SK-N-SH (cell line): ENCODE results near the gene HSPBP1. TPM values are rescaled to one million over a fixed set of nuclear protein-coding genes. Genes with fewer than 3 reads are reported as not detected.
A peak's percentile ranks its signal among the peaks of the same experiment; 100 is the strongest.

ENCODE experiments used
- CTCF ChIA-PET: fragments of 300-600, 350-600 bp; formaldehyde crosslinking; extraction: SDS; loops from one replicate; lab custom pipeline; 2021; lab: Yijun Ruan, JAX
- POLR2A ChIA-PET: fragments of 350-600 bp; sonication (Branson Sonifier 250); formaldehyde crosslinking; extraction: SDS; loops from one replicate; lab custom pipeline; 2020; ENCODE audit warnings: antibody characterized with exemption, inconsistent platforms; lab: Yijun Ruan, JAX
- DNase-seq: peaks from one replicate; pipeline ENCODE4 v3.0.0; 2012
- H2AFZ ChIP-seq: fragments of 200-600 bp; sonication (generic); 2 replicates; pipeline ENCODE4 v1.8.1; 2016; ENCODE audit warnings: antibody characterized with exemption, mild to moderate bottlenecking, low read depth
- H3F3A ChIP-seq: fragments of 200-600 bp; sonication (generic); replicated peaks from 2 replicates; pipeline ENCODE3; 2016; ENCODE audit warnings: antibody characterized with exemption, mild to moderate bottlenecking; ENCODE audit not compliant: insufficient read depth
- H3K27ac ChIP-seq, 2 experiments: fragments of 200-500 bp in 1 of 2; fragments of 200-600 bp in 1 of 2; sonication (Bioruptor generic) in 1 of 2; sonication (generic), shearing (Covaris generic) in 1 of 2; 2 replicates each; pipeline versions ENCODE4 v1.5.1 to v1.6.1; 2014 to 2016; ENCODE audit warnings: low read depth in 2 of 2, inconsistent platforms in 1 of 2, low read length in 1 of 2, mild to moderate bottlenecking in 1 of 2, mixed read lengths in 1 of 2
- H3K27me3 ChIP-seq: fragments of 200-600 bp; sonication (generic), shearing (Covaris generic); 2 replicates; pipeline ENCODE4 v1.6.1; 2016; ENCODE audit warnings: mixed run types; ENCODE audit not compliant: insufficient read depth
- H3K36me3 ChIP-seq, 2 experiments: fragments of 200-500 bp in 1 of 2; fragments of 200-600 bp in 1 of 2; sonication (Bioruptor generic) in 1 of 2; sonication (generic) in 1 of 2; replicated peaks in 1 of 2; 2 replicates each; pipeline versions ENCODE3 to v1.5.1; 2014 to 2016; ENCODE audit warnings: low read length in 1 of 2, mild to moderate bottlenecking in 1 of 2; ENCODE audit not compliant: insufficient read depth in 2 of 2, control insufficient read depth in 1 of 2
- H3K4me1 ChIP-seq, 2 experiments: fragments of 200-500 bp in 1 of 2; fragments of 200-600 bp in 1 of 2; sonication (Bioruptor generic) in 1 of 2; sonication (generic), shearing (Covaris generic) in 1 of 2; 2 replicates each; pipeline versions ENCODE4 v1.5.1 to v1.6.1; 2014 to 2016; ENCODE audit warnings: low read depth in 1 of 2, low read length in 1 of 2, mixed run types in 1 of 2; ENCODE audit not compliant: insufficient read depth in 2 of 2, control insufficient read depth in 1 of 2
- H3K4me2 ChIP-seq: fragments of 200-600 bp; sonication (generic), shearing (Covaris generic); 2 replicates; pipeline ENCODE4 v1.6.1; 2017; ENCODE audit warnings: mixed run types
- H3K4me3 ChIP-seq, 2 experiments: fragments of 200-500 bp in 1 of 2; fragments of 200-600 bp in 1 of 2; sonication (Bioruptor generic) in 1 of 2; sonication (generic), shearing (Covaris generic) in 1 of 2; 2 replicates each; pipeline versions ENCODE4 v1.5.1 to v1.8.1; 2014 to 2016; ENCODE audit warnings: low read depth in 2 of 2, inconsistent platforms in 1 of 2, low read length in 1 of 2, mild to moderate bottlenecking in 1 of 2, mixed read lengths in 1 of 2, moderate library complexity in 1 of 2
- H3K79me2 ChIP-seq: fragments of 200-600 bp; sonication (generic); 2 replicates; pipeline ENCODE4 v1.8.1; 2017; ENCODE audit warnings: mild to moderate bottlenecking; ENCODE audit not compliant: insufficient read depth
- H3K9ac ChIP-seq: fragments of 200-600 bp; sonication (generic); 2 replicates; pipeline ENCODE4 v1.6.1; 2017; ENCODE audit warnings: mixed run types
- H3K9me2 ChIP-seq: fragments of 200-600 bp; sonication (generic); 2 replicates; pipeline ENCODE4 v1.6.1; 2017; ENCODE audit warnings: mixed run types
- H3K9me3 ChIP-seq: fragments of 200-600 bp; sonication (generic); 2 replicates; pipeline ENCODE4 v1.6.1; 2017; ENCODE audit warnings: mixed run types, mild to moderate bottlenecking, moderate library complexity
- H4K20me1 ChIP-seq: fragments of 200-600 bp; sonication (generic); 2 replicates; pipeline ENCODE4 v1.6.1; 2017; ENCODE audit warnings: mild to moderate bottlenecking, mixed run types; ENCODE audit not compliant: insufficient read depth
- CHD2 ChIP-seq: fragments of 150-350 bp; IDR thresholded peaks from 2 replicates; pipeline ENCODE4 v1.6.1; 2018; ENCODE audit warnings: low read length; ENCODE audit not compliant: partially characterized antibody
- MEF2A ChIP-seq: IDR thresholded peaks from 2 replicates; pipeline ENCODE4 v1.4.0; 2012; ENCODE audit warnings: low read depth, borderline replicate concordance
- NFIC ChIP-seq: IDR thresholded peaks from 2 replicates; pipeline ENCODE4 v1.4.0; 2012; ENCODE audit warnings: borderline replicate concordance
- POLR2AphosphoS5 ChIP-seq: IDR thresholded peaks from 2 replicates; pipeline ENCODE4 v1.6.1; 2012; ENCODE audit warnings: low read depth, low read length
- RFX5 ChIP-seq: IDR thresholded peaks from 2 replicates; pipeline ENCODE4 v1.6.1; 2012; ENCODE audit warnings: mild to moderate bottlenecking, improper control_type of control experiment, low read length
- SIN3A ChIP-seq: IDR thresholded peaks from 2 replicates; pipeline ENCODE4 v1.6.1; 2012; ENCODE audit warnings: low read depth, mild to moderate bottlenecking, low read length, moderate library complexity, borderline replicate concordance
- TAF1 ChIP-seq: IDR thresholded peaks from 2 replicates; pipeline ENCODE4 v1.6.1; 2012; ENCODE audit warnings: low read depth, mild to moderate bottlenecking, low read length, moderate library complexity, borderline replicate concordance
- WGBS: methylation state at CpG from one replicate; pipeline ENCODE4 v1.1.6; 2017; ENCODE audit warnings: low lambda C conversion rate; 5-methylcytosine and 5-hydroxymethylcytosine counted together
- polyA plus RNA-seq, 3 experiments: library from polyadenylated mRNA; depleted of rRNA; stranded (reverse); fragments of >200 nt; gene quantifications; 2 replicates each; pipeline ENCODE4 v1.2.3, GENCODE V29; 2012
- TF ChIP-seq, protein P1 (sequence below): fragments of 150-350 bp; IDR thresholded peaks from 2 replicates; pipeline ENCODE4 v1.6.1; 2017; ENCODE audit warnings: antibody characterized with exemption, low read length, low read depth, borderline replicate concordance
- TF ChIP-seq, protein P2 (sequence below): IDR thresholded peaks from 2 replicates; pipeline ENCODE4 v1.4.0; 2012; ENCODE audit warnings: low read depth
- TF ChIP-seq, protein P3 (sequence below): IDR thresholded peaks from 2 replicates; pipeline ENCODE4; 2012

HSPBP1 gene
- polyA plus RNA-seq, 1 of the 3 experiments (the other 2 are of a cell fraction), result 55.4 TPM

DNA sequence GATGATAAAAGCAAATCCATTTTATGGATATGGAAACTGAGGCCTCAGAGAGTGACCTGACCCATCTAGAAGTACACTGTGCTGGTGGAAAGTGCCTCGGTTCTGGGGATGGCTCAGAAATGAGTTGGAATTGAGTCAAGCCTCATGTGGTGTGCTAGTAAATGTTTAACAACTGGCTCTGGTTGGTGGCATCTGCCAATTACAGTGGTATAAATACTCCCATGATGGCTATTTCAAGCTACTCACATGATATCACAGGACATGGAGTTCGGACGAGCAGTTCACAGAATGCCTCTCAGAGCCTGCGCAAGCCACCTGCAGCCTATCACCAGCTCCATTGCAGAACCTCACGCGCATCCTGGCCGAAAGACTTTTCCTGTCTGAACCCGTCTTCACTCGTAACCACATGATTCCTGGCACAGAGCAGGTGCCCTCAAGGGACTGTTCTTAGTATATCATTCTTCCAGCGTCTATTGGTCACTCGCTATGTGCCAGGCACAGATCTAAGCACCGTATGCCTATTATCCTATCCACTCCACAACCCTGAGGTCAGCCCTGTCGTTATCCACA, 36.1 kb upstream of the HSPBP1 start:
- 78% methylated on average over 13 of the region's 13 CpGs for WGBS
- no peak overlapping the region for H3K4me2 ChIP-seq

DNA sequence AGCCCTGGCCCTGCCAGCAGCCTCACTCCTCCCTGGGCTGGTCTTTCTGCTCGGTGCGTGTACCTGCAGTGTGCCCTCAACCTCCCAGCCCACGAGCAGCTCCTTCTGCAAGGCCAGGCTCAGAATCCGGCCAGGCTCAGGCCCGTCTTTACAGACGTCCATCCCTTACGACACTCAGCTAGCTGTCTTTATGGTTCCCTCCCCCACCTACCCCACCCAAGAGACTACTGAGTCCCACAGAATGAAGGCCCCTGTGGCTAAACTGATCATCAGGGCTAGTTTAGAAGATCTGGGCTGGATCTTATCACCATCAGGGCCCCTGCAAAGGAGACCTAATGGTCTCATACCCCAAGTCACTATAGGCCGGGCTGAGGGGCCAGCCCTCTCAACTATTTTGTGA, 34.5 kb upstream of the HSPBP1 start:
- no peaks in the 10 kb centered on the region for H3K4me1 ChIP-seq
- H3K4me2 ChIP-seq, result no peak overlapping the region
- H4K20me1 ChIP-seq, result no peaks in the 10 kb centered on the region
- H3K9me3 ChIP-seq, result no peaks in the 10 kb centered on the region
- peaks cover 1 to 4% of the 10 kb centered on the region in 2 experiments for H3K36me3 ChIP-seq
- H3K27ac ChIP-seq, result no peak overlapping the region
- POLR2A ChIA-PET, result no interaction called here
- TF ChIP-seq, protein P1, sequence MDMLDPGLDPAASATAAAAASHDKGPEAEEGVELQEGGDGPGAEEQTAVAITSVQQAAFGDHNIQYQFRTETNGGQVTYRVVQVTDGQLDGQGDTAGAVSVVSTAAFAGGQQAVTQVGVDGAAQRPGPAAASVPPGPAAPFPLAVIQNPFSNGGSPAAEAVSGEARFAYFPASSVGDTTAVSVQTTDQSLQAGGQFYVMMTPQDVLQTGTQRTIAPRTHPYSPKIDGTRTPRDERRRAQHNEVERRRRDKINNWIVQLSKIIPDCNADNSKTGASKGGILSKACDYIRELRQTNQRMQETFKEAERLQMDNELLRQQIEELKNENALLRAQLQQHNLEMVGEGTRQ, result no peak
- TF ChIP-seq SIN3A (no peak), POLR2AphosphoS5 (no peak), CHD2 (no peak), TAF1 (no peak)
- TF ChIP-seq, protein P2, sequence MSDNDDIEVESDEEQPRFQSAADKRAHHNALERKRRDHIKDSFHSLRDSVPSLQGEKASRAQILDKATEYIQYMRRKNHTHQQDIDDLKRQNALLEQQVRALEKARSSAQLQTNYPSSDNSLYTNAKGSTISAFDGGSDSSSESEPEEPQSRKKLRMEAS, result no peak
- no peak overlapping the region for H3K4me3 ChIP-seq
- H3K79me2 ChIP-seq, result no peaks in the 10 kb centered on the region
- H3K9ac ChIP-seq, result no peak overlapping the region
- H2AFZ ChIP-seq, result no peak overlapping the region
- 86% methylated on average over 8 of the region's 8 CpGs for WGBS
- peak; percentile 19 for DNase-seq
- H3K27me3 ChIP-seq, result no peaks in the 10 kb centered on the region
- H3F3A ChIP-seq, result no peaks in the 10 kb centered on the region
- no peaks in the 10 kb centered on the region for H3K9me2 ChIP-seq
- CTCF ChIA-PET, result interaction anchor here (7.7 kb wide), 1 partner anchor 12 kb away, joined by 46 read pairs; no protein-coding TSS in a partner anchor

More for the DNA sequence above, 36.1 kb upstream of the HSPBP1 start:
- no peak for DNase-seq
- Histone ChIP-seq H3K9me2 (no peaks in the 10 kb centered on the region), H3K79me2 (no peaks in the 10 kb centered on the region), H3K27ac (no peak overlapping the region), H3K9me3 (no peaks in the 10 kb centered on the region), H3K4me1 (no peaks in the 10 kb centered on the region), H3K4me3 (no peak overlapping the region), H3F3A (no peaks in the 10 kb centered on the region), H2AFZ (no peak overlapping the region), H3K36me3 (no peaks in the 10 kb centered on the region), H3K9ac (no peak overlapping the region), H3K27me3 (no peaks in the 10 kb centered on the region), H4K20me1 (no peaks in the 10 kb centered on the region)
- ChIA-PET POLR2A (no interaction called here), CTCF (interaction anchor here (1.0 to 7.7 kb wide), 3 partner anchors 14 to 102 kb away, joined by 3 to 46 read pairs (median 9); no protein-coding TSS in a partner anchor)
- TF ChIP-seq RFX5 (no peak), MEF2A (no peak), NFIC (no peak)
- TF ChIP-seq, protein P3, sequence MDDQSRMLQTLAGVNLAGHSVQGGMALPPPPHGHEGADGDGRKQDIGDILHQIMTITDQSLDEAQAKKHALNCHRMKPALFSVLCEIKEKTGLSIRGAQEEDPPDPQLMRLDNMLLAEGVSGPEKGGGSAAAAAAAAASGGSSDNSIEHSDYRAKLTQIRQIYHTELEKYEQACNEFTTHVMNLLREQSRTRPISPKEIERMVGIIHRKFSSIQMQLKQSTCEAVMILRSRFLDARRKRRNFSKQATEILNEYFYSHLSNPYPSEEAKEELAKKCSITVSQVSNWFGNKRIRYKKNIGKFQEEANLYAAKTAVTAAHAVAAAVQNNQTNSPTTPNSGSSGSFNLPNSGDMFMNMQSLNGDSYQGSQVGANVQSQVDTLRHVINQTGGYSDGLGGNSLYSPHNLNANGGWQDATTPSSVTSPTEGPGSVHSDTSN, result no peak
